Prostate gland (tissue), 2 donors: Measurements from ENCODE around the gene FBXL13. TPM values are rescaled to one million over a fixed set of nuclear protein-coding genes. Genes with fewer than 3 reads are reported as not detected.
"Not testable (repeated sequence)": the region's sequence is repeated elsewhere in the genome, so short reads cannot be mapped to it uniquely, and the experiment has no call there.

Source experiments
- DNase-seq: peaks from one replicate; pipeline ENCODE4 v3.0.0-alpha.2; 2019; ENCODE audit warnings: low spot score
- H3K27ac ChIP-seq, 2 donors: fragments of 200-600 bp; sonication (generic); 2 replicates each; pipeline ENCODE4 v1.5.1; 2017 to 2019
- H3K27me3 ChIP-seq: fragments of 200-600 bp; sonication (generic); replicated peaks from 2 replicates; pipeline ENCODE4 v1.5.1; 2019; ENCODE audit not compliant: insufficient read depth
- H3K36me3 ChIP-seq, 2 donors: fragments of 200-600 bp; sonication (generic); 1 replicate in 1 of 2; 2 replicates in 1 of 2; pipeline versions ENCODE4 v1.5.1 to v1.8.1; 2017 to 2019
- H3K4me1 ChIP-seq: fragments of 200-600 bp; sonication (generic); replicated peaks from 2 replicates; pipeline ENCODE4 v1.5.1; 2019
- H3K4me3 ChIP-seq, 2 donors: fragments of 200-600 bp; sonication (generic); 2 replicates each; pipeline ENCODE4 v1.5.1; 2017 to 2019
- H3K9me3 ChIP-seq: fragments of 200-600 bp; sonication (generic); 2 replicates; pipeline ENCODE4 v1.5.1; 2017
- CTCF ChIP-seq, 4 experiments: fragments of 200-600 bp in 2 of 4; fragments of 450-650 bp in 2 of 4; sonication (generic) in 2 of 4; IDR thresholded peaks; 1 replicate in 3 of 4; 2 replicates in 1 of 4; pipeline ENCODE4 v1.5.1; 2016 to 2019; ENCODE audit warnings: antibody characterized with exemption in 4 of 4, mild to moderate bottlenecking in 2 of 4, moderate library complexity in 2 of 4
- POLR2A ChIP-seq: fragments of 450-650 bp; IDR thresholded peaks from one replicate; pipeline ENCODE4 v1.6.1; 2016; ENCODE audit warnings: antibody characterized with exemption, mild to moderate bottlenecking
- POLR2AphosphoS5 ChIP-seq: sonication (generic); formaldehyde crosslinking; IDR thresholded peaks from one replicate; pipeline ENCODE4 v1.6.1; 2017; ENCODE audit warnings: antibody characterized with exemption
- WGBS: methylation state at CpG from one replicate; pipeline ENCODE4 v1.1.5; 2018; 5-methylcytosine and 5-hydroxymethylcytosine counted together
- intact Hi-C: fragments of 100-400 bp; cut with DNase I; formaldehyde crosslinking; loops from one replicate; pipeline ENCODE4 v1.14.2; 2022
- total RNA-seq, 2 donors: library from RNA; depleted of rRNA; stranded (reverse); fragments of >200 nt; gene quantifications; one replicate each; pipeline ENCODE4 v1.1.0, GENCODE V29; 2016

The FBXL13 gene
- total RNA-seq, 2 donors from 2014 or later, result 2.6 to 5.4 TPM

- Histone ChIP-seq H3K9me3 (no peaks in the 10 kb centered on the region), H3K4me1 (peaks cover 8% of the 10 kb centered on the region), H3K27ac (no peak overlapping the region), H3K27me3 (no peaks in the 10 kb centered on the region), H3K4me3 (no peak overlapping the region), H3K36me3 (no peaks in the 10 kb centered on the region)
- 92% methylated on average over 5 of the region's 5 CpGs for WGBS
- no peak for DNase-seq
- intact Hi-C loops, result loop anchor here (10.0 kb wide), 1 partner anchor 62 kb away; no protein-coding TSS in a partner anchor
- TF ChIP-seq CTCF (IDR thresholded peaks at IDR 0.05) (no peak), POLR2AphosphoS5 (no peak), POLR2A (no peak)
Measured at GRCh38 chr7:102996957-102997356, 77.6 kb downstream of the FBXL13 start.

- intact Hi-C loops, result loop anchor here (10.0 kb wide), 1 partner anchor 61 kb away; no protein-coding TSS in a partner anchor
Measured at GRCh38 chr7:102995609-102996008, 79.0 kb downstream of the FBXL13 start.

GRCh38 chr7:102994567-102994966 lies 80.0 kb downstream of the FBXL13 start:
- 86% methylated on average over 3 of the region's 3 CpGs for WGBS
- no peak overlapping the region for H3K4me3 ChIP-seq
- intact Hi-C loops, result loop anchor here (10.0 kb wide), 1 partner anchor 60 kb away; no protein-coding TSS in a partner anchor
- no peak overlapping the region for H3K27ac ChIP-seq
- peaks cover 12% of the 10 kb centered on the region for H3K4me1 ChIP-seq
- no peak for DNase-seq
- TF ChIP-seq CTCF (IDR thresholded peaks at IDR 0.05), result no peak
- TF ChIP-seq POLR2AphosphoS5, result no peak
- TF ChIP-seq POLR2A, result no peak
- H3K27me3 ChIP-seq, result no peaks in the 10 kb centered on the region
- H3K36me3 ChIP-seq, result no peaks in the 10 kb centered on the region
- H3K9me3 ChIP-seq, result no peaks in the 10 kb centered on the region

More at GRCh38 chr7:102995609-102996008, 79.0 kb downstream of the FBXL13 start:
- DNase-seq, H3K36me3 ChIP-seq, H3K9me3 ChIP-seq, H3K27me3 ChIP-seq, H3K27ac ChIP-seq, H3K4me3 ChIP-seq: not testable (repeated sequence)
- WGBS, result 99% methylated on average over 5 of the region's 5 CpGs
- peaks cover 12% of the 10 kb centered on the region for H3K4me1 ChIP-seq

- 2% methylated on average over 1 of the region's 1 CpG for WGBS
- Histone ChIP-seq H3K36me3 (no peaks in the 10 kb centered on the region), H3K27me3 (no peaks in the 10 kb centered on the region), H3K9me3 (no peaks in the 10 kb centered on the region), H3K27ac (peak overlapping the region; percentile 2 to 82), H3K4me3 (no peak overlapping the region), H3K4me1 (peaks cover 12% of the 10 kb centered on the region)
- intact Hi-C loops, result loop anchor here (10.0 kb wide), 1 partner anchor 59 kb away; no protein-coding TSS in a partner anchor
- TF ChIP-seq POLR2AphosphoS5 (no peak), CTCF (IDR thresholded peaks at IDR 0.05) (no peak), POLR2A (no peak)
- no peak for DNase-seq
Measured at GRCh38 chr7:102993718-102994029, 80.9 kb downstream of the FBXL13 start.

- peaks cover 12% of the 10 kb centered on the region for H3K4me1 ChIP-seq
- no peaks in the 10 kb centered on the region for H3K27me3 ChIP-seq
- H3K27ac ChIP-seq, result peak overlapping the region; percentile 2 to 82
- peak; percentile 56 for TF ChIP-seq POLR2AphosphoS5
- no peak for TF ChIP-seq CTCF (IDR thresholded peaks at IDR 0.05)
- 3% methylated on average over 2 of the region's 2 CpGs for WGBS
- H3K36me3 ChIP-seq, result no peaks in the 10 kb centered on the region
- no peak for DNase-seq
- no peaks in the 10 kb centered on the region for H3K9me3 ChIP-seq
- no peak overlapping the region for H3K4me3 ChIP-seq
- intact Hi-C loops, result loop anchor here (10.0 kb wide), 1 partner anchor 58 kb away; no protein-coding TSS in a partner anchor
Measured at GRCh38 chr7:102992938-102993717, 81.5 kb downstream of the FBXL13 start.
